Hepatocyte (in vitro differentiated cells): ENCODE results near the gene GRB10. TPM values are rescaled to one million over a fixed set of nuclear protein-coding genes. Genes with fewer than 3 reads are reported as not detected.

Experiments
- DNase-seq: peaks from one replicate; pipeline ENCODE4 v3.0.0-alpha.2; 2016; ENCODE audit warnings: low spot score
- H2AFZ ChIP-seq: fragments of 200-600 bp; sonication (generic); 2 replicates; pipeline ENCODE4 v1.6.0; 2016; ENCODE audit warnings: antibody characterized with exemption, mild to moderate bottlenecking
- H3K27ac ChIP-seq: fragments of 200-600 bp; sonication (generic); 2 replicates; pipeline ENCODE4 v1.5.1; 2016; ENCODE audit warnings: mild to moderate bottlenecking
- H3K27me3 ChIP-seq: fragments of 200-600 bp; sonication (generic); 2 replicates; pipeline ENCODE4 v1.6.1; 2016
- H3K36me3 ChIP-seq: fragments of 200-600 bp; sonication (generic); replicated peaks from 2 replicates; pipeline ENCODE4 v1.5.1; 2016; ENCODE audit warnings: low read depth; ENCODE audit not compliant: insufficient read depth
- H3K4me1 ChIP-seq: fragments of 200-600 bp; sonication (generic); 2 replicates; pipeline ENCODE4 v1.5.1; 2016; ENCODE audit warnings: mild to moderate bottlenecking, moderate library complexity; ENCODE audit not compliant: insufficient read depth
- H3K4me2 ChIP-seq: fragments of 200-600 bp; sonication (generic); 2 replicates; pipeline ENCODE4 v1.6.0; 2016
- H3K4me3 ChIP-seq: fragments of 200-600 bp; sonication (generic); 2 replicates; pipeline ENCODE4 v1.5.1; 2016; ENCODE audit warnings: mild to moderate bottlenecking
- H3K79me2 ChIP-seq: fragments of 200-600 bp; sonication (generic); 2 replicates; pipeline ENCODE4 v1.6.0; 2017; ENCODE audit warnings: mild to moderate bottlenecking
- H3K9me2 ChIP-seq: fragments of 200-600 bp; sonication (generic); replicated peaks from 2 replicates; pipeline ENCODE4 v1.6.0; 2017; ENCODE audit warnings: mild to moderate bottlenecking; ENCODE audit not compliant: insufficient read depth
- H3K9me3 ChIP-seq: fragments of 200-600 bp; sonication (generic); 2 replicates; pipeline ENCODE4 v1.5.1; 2016; ENCODE audit warnings: low read depth, mild to moderate bottlenecking
- H4K20me1 ChIP-seq: fragments of 200-600 bp; sonication (generic); 2 replicates; pipeline ENCODE4 v1.6.0; 2016; ENCODE audit warnings: mild to moderate bottlenecking; ENCODE audit not compliant: insufficient read depth, poor library complexity, severe bottlenecking
- CTCF ChIP-seq: fragments of 200-600 bp; sonication (generic); IDR thresholded peaks from 2 replicates; pipeline ENCODE4 v1.5.1; 2016; ENCODE audit warnings: antibody characterized with exemption, mild to moderate bottlenecking; ENCODE audit not compliant: poor library complexity
- EZH2 ChIP-seq: fragments of 200-600 bp; sonication (generic); IDR thresholded peaks from 2 replicates; pipeline ENCODE4 v1.6.1; 2016; ENCODE audit warnings: antibody characterized with exemption, mild to moderate bottlenecking, borderline replicate concordance
- EZH2phosphoT487 ChIP-seq: fragments of 200-600 bp; sonication (generic); IDR thresholded peaks from one replicate; pipeline ENCODE4 v1.6.1; 2018; ENCODE audit warnings: antibody characterized with exemption, mild to moderate bottlenecking, low read depth, moderate library complexity; ENCODE audit not compliant: unreplicated experiment, severe bottlenecking
- WGBS: methylation state at CpG from one replicate; pipeline ENCODE4 v1.1.6; 2016; ENCODE audit warnings: low lambda C conversion rate; ENCODE audit errors: missing lambda C conversion rate; 5-methylcytosine and 5-hydroxymethylcytosine counted together
- polyA plus RNA-seq: library from polyadenylated mRNA; unstranded; fragments of >200 nt; fragmentation: Nextera tagmentation; extraction: Ambion mirVana; gene quantifications from 2 replicates; pipeline ENCODE4 v1.2.1, GENCODE V29; 2016
- total RNA-seq: library from RNA; depleted of rRNA; stranded (reverse); fragments of >200 nt; gene quantifications from 2 replicates; pipeline ENCODE4 v1.2.3, GENCODE V29; 2014

The GRB10 gene
- total and polyA plus RNA-seq, 2 experiments from 2014 or later: 47.6 to 65.9 TPM

- 2% methylated on average over 29 of the region's 91 CpGs for WGBS
- H3K27me3 ChIP-seq: no peaks in the 10 kb centered on the region
- H3K79me2 ChIP-seq: peaks cover 50% of the 10 kb centered on the region
- H3K4me1 ChIP-seq: no peaks in the 10 kb centered on the region
- no peak overlapping the region for H2AFZ ChIP-seq
- no peaks in the 10 kb centered on the region for H3K9me3 ChIP-seq
- no peaks in the 10 kb centered on the region for H3K36me3 ChIP-seq
- peak overlapping the region; percentile 60 for H3K4me3 ChIP-seq
- H4K20me1 ChIP-seq: peaks cover 41% of the 10 kb centered on the region
- DNase-seq: peak; percentile 68
- no peaks in the 10 kb centered on the region for H3K9me2 ChIP-seq
- TF ChIP-seq EZH2phosphoT487 (no peak), CTCF (no peak), EZH2 (no peak)
- peak overlapping the region; percentile 78 for H3K27ac ChIP-seq
- peak overlapping the region; percentile 84 for H3K4me2 ChIP-seq
Measured at GRCh38 chr7:50792342-50793119, 9.8 kb upstream of the GRB10 start.

- no peaks in the 10 kb centered on the region for H3K36me3 ChIP-seq
- peak; percentile 45 for DNase-seq
- 7% methylated on average over 10 of the region's 10 CpGs for WGBS
- peak overlapping the region; percentile 84 for H3K4me2 ChIP-seq
- no peaks in the 10 kb centered on the region for H3K27me3 ChIP-seq
- no peak overlapping the region for H2AFZ ChIP-seq
- H3K27ac ChIP-seq: peak overlapping the region; percentile 78
- peak overlapping the region; percentile 60 for H3K4me3 ChIP-seq
- peaks cover 46% of the 10 kb centered on the region for H4K20me1 ChIP-seq
- H3K4me1 ChIP-seq: no peaks in the 10 kb centered on the region
- H3K9me3 ChIP-seq: no peaks in the 10 kb centered on the region
- TF ChIP-seq EZH2phosphoT487: no peak
- TF ChIP-seq EZH2: no peak
- TF ChIP-seq CTCF: no peak
- no peaks in the 10 kb centered on the region for H3K9me2 ChIP-seq
- H3K79me2 ChIP-seq: peaks cover 56% of the 10 kb centered on the region
Measured at GRCh38 chr7:50791938-50792341, 9.2 kb upstream of the GRB10 start.

GRCh38 chr7:50791363-50791937 is 8.8 kb upstream of the GRB10 start:
- Histone ChIP-seq H3K4me2 (peak overlapping the region; percentile 84), H3K4me3 (peak overlapping the region; percentile 60), H3K4me1 (no peaks in the 10 kb centered on the region), H3K79me2 (peaks cover 61% of the 10 kb centered on the region), H3K36me3 (no peaks in the 10 kb centered on the region), H2AFZ (no peak overlapping the region), H4K20me1 (peaks cover 51% of the 10 kb centered on the region), H3K27me3 (no peaks in the 10 kb centered on the region), H3K9me2 (no peaks in the 10 kb centered on the region), H3K27ac (peak overlapping the region; percentile 78), H3K9me3 (no peaks in the 10 kb centered on the region)
- no peak for TF ChIP-seq EZH2phosphoT487
- no peak for TF ChIP-seq EZH2
- TF ChIP-seq CTCF: no peak
- WGBS: 47% methylated on average over 5 of the region's 5 CpGs
- no peak for DNase-seq
